Measurements from ENCODE around the gene FHOD1. TPM values are rescaled to one million over a fixed set of nuclear protein-coding genes. Genes with fewer than 3 reads are reported as not detected.

The FHOD1 gene
- total and polyA plus RNA-seq, 2 of the 13 experiments (the other 11 are each of a cell fraction or from before 2014, with no cell fraction given), result 20.0 to 20.8 TPM

DNA sequence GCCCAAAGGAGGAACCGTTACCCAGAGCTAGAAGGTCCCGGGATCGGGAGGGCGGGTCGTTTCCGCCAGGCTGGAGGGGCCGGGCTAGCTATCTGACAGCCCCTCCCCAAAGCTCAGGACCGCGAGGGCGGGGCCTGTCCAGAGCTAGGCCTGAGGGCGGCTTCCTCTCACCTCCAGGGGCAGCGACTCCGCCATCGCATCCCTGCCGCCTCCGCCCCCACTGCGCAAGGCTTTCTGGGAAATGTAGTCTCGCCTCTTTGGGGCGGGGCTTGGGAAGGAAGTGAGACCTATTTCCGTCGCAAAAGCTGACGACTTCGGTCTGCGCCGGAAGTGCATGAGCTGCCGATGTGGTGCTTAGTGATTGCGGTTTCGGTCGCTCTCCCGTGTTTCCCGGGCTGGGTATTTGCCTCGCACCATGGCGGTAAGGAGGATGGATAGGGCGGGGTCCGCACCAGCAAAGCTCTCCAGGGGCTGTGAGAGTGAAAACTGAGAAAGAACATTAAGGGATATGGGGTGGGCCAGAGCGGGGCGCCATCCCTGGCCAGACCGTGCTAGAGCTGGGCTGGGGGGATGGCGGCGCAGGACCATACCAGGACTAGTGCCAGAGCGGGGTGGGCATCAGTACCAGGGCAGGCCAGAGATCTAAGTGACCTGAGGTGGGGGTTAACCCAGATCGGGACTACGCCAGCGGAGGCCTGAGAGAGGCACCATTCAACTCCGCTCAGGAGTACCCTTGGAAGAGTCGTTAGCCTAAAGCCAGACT, 20.3 kb downstream of the FHOD1 start, which contains the start of gene TMEM208 (continued):
- TF ChIP-seq, protein P1, sequence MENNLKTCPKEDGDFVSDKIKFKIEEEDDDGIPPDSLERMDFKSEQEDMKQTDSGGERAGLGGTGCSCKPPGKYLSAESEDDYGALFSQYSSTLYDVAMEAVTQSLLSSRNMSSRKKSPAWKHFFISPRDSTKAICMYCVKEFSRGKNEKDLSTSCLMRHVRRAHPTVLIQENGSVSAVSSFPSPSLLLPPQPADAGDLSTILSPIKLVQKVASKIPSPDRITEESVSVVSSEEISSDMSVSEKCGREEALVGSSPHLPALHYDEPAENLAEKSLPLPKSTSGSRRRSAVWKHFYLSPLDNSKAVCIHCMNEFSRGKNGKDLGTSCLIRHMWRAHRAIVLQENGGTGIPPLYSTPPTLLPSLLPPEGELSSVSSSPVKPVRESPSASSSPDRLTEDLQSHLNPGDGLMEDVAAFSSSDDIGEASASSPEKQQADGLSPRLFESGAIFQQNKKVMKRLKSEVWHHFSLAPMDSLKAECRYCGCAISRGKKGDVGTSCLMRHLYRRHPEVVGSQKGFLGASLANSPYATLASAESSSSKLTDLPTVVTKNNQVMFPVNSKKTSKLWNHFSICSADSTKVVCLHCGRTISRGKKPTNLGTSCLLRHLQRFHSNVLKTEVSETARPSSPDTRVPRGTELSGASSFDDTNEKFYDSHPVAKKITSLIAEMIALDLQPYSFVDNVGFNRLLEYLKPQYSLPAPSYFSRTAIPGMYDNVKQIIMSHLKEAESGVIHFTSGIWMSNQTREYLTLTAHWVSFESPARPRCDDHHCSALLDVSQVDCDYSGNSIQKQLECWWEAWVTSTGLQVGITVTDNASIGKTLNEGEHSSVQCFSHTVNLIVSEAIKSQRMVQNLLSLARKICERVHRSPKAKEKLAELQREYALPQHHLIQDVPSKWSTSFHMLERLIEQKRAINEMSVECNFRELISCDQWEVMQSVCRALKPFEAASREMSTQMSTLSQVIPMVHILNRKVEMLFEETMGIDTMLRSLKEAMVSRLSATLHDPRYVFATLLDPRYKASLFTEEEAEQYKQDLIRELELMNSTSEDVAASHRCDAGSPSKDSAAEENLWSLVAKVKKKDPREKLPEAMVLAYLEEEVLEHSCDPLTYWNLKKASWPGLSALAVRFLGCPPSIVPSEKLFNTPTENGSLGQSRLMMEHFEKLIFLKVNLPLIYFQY (CRISPR knock-in tag; IDR thresholded peaks at IDR 0.05; ENCODE audit: borderline replicate concordance), result no peak; the same call in 1 of the 2 replicates
- TF ChIP-seq, protein P2, sequence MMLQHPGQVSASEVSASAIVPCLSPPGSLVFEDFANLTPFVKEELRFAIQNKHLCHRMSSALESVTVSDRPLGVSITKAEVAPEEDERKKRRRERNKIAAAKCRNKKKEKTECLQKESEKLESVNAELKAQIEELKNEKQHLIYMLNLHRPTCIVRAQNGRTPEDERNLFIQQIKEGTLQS (CRISPR knock-in tag; IDR thresholded peaks at IDR 0.05), result peak; percentile 64; the same call in 1 of the 2 replicates
- TF ChIP-seq, protein P3, sequence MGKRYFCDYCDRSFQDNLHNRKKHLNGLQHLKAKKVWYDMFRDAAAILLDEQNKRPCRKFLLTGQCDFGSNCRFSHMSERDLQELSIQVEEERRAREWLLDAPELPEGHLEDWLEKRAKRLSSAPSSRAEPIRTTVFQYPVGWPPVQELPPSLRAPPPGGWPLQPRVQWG (CRISPR knock-in tag; IDR thresholded peaks at IDR 0.05; ENCODE audit: borderline replicate concordance, low read depth), result no peak
- TF ChIP-seq, protein P4, sequence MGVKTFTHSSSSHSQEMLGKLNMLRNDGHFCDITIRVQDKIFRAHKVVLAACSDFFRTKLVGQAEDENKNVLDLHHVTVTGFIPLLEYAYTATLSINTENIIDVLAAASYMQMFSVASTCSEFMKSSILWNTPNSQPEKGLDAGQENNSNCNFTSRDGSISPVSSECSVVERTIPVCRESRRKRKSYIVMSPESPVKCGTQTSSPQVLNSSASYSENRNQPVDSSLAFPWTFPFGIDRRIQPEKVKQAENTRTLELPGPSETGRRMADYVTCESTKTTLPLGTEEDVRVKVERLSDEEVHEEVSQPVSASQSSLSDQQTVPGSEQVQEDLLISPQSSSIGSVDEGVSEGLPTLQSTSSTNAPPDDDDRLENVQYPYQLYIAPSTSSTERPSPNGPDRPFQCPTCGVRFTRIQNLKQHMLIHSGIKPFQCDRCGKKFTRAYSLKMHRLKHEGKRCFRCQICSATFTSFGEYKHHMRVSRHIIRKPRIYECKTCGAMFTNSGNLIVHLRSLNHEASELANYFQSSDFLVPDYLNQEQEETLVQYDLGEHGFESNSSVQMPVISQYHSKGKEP (CRISPR knock-in tag; IDR thresholded peaks at IDR 0.05), result peak; percentile 87; the same call in 1 of the 2 replicates
- TF ChIP-seq RNF2 (conservative IDR thresholded peaks at IDR 0.05; ENCODE audit: low read depth), result no peak
- TF ChIP-seq, protein P5, sequence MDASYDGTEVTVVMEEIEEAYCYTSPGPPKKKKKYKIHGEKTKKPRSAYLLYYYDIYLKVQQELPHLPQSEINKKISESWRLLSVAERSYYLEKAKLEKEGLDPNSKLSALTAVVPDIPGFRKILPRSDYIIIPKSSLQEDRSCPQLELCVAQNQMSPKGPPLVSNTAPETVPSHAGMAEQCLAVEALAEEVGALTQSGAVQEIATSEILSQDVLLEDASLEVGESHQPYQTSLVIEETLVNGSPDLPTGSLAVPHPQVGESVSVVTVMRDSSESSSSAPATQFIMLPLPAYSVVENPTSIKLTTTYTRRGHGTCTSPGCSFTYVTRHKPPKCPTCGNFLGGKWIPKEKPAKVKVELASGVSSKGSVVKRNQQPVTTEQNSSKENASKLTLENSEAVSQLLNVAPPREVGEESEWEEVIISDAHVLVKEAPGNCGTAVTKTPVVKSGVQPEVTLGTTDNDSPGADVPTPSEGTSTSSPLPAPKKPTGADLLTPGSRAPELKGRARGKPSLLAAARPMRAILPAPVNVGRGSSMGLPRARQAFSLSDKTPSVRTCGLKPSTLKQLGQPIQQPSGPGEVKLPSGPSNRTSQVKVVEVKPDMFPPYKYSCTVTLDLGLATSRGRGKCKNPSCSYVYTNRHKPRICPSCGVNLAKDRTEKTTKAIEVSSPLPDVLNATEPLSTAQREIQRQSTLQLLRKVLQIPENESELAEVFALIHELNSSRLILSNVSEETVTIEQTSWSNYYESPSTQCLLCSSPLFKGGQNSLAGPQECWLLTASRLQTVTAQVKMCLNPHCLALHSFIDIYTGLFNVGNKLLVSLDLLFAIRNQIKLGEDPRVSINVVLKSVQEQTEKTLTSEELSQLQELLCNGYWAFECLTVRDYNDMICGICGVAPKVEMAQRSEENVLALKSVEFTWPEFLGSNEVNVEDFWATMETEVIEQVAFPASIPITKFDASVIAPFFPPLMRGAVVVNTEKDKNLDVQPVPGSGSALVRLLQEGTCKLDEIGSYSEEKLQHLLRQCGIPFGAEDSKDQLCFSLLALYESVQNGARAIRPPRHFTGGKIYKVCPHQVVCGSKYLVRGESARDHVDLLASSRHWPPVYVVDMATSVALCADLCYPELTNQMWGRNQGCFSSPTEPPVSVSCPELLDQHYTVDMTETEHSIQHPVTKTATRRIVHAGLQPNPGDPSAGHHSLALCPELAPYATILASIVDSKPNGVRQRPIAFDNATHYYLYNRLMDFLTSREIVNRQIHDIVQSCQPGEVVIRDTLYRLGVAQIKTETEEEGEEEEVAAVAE (CRISPR knock-in tag; IDR thresholded peaks at IDR 0.05; ENCODE audit: borderline replicate concordance), result peak; percentile 95
- no peak for TF ChIP-seq SMARCE1 (IDR thresholded peaks at IDR 0.05; ENCODE audit: borderline replicate concordance)
- TF ChIP-seq RAD21 (CRISPR knock-in tag; IDR thresholded peaks at IDR 0.05), result peak; percentile 45
- TF ChIP-seq, protein P6, sequence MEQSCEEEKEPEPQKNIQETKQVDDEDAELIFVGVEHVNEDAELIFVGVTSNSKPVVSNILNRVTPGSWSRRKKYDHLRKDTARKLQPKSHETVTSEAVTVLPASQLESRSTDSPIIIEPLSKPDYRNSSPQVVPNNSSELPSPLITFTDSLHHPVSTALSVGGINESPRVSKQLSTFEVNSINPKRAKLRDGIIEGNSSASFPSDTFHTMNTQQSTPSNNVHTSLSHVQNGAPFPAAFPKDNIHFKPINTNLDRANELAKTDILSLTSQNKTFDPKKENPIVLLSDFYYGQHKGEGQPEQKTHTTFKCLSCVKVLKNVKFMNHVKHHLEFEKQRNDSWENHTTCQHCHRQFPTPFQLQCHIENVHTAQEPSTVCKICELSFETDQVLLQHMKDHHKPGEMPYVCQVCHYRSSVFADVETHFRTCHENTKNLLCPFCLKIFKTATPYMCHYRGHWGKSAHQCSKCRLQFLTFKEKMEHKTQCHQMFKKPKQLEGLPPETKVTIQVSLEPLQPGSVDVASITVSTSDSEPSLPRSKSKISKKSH (CRISPR knock-in tag; IDR thresholded peaks at IDR 0.05; ENCODE audit: borderline replicate concordance), result peak; percentile 37; the same call in 1 of the 2 replicates
- TF ChIP-seq ZIK1 (CRISPR knock-in tag; IDR thresholded peaks at IDR 0.05; ENCODE audit: borderline replicate concordance, low read depth), result peak; percentile 87
- TF ChIP-seq, protein P7, sequence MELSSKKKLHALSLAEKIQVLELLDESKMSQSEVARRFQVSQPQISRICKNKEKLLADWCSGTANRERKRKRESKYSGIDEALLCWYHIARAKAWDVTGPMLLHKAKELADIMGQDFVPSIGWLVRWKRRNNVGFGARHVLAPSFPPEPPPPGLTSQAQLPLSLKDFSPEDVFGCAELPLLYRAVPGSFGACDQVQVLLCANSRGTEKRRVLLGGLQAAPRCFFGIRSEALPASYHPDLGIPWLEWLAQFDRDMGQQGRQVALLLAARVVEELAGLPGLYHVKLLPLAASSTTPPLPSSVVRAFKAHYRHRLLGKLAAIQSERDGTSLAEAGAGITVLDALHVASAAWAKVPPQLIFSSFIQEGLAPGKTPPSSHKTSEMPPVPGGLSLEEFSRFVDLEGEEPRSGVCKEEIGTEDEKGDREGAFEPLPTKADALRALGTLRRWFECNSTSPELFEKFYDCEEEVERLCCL (CRISPR knock-in tag; IDR thresholded peaks at IDR 0.05; ENCODE audit: borderline replicate concordance), result peak; percentile 20; the same call in 1 of the 2 replicates
